ENCODE measurements around the gene ARHGAP21. TPM values are rescaled to one million over a fixed set of nuclear protein-coding genes. Genes with fewer than 3 reads are reported as not detected.

The ARHGAP21 gene
- polyA plus RNA-seq, 1 donor (not counting 4 experiments of a cell fraction or from before 2014, with no cell fraction given): 78.5 TPM

- Histone ChIP-seq H3K27ac (ENCODE audit: control insufficient read depth, insufficient read depth, low read length) (no peak overlapping the region), H3K4me3 (ENCODE audit: control insufficient read depth in 2 of 3, extremely low read depth in 1 of 3, insufficient read depth in 2 of 3, low read depth in 1 of 3, low read length in 3 of 3) (no peak overlapping the region), H3K36me3 (ENCODE audit: control insufficient read depth in 2 of 2, extremely low read depth in 1 of 2, insufficient read depth in 2 of 2, low read length in 2 of 2) (peaks cover 3% of the 10 kb centered on the region in 2 experiments), H3K27me3 (ENCODE audit: control insufficient read depth, extremely low read depth, insufficient read depth, low read length) (no peaks in the 10 kb centered on the region), H2AFZ (ENCODE audit: control insufficient read depth, low read length) (no peak overlapping the region), H4K20me1 (ENCODE audit: control insufficient read depth, extremely low read depth, insufficient read depth, low read length) (peaks cover 13% of the 10 kb centered on the region), H3K9me3 (ENCODE audit: control insufficient read depth, low read depth, low read length) (no peaks in the 10 kb centered on the region), H3K79me2 (ENCODE audit: control insufficient read depth, insufficient read depth, low read length) (peaks cover 92% of the 10 kb centered on the region), H3K9ac (ENCODE audit: control insufficient read depth, extremely low read depth, insufficient read depth, low read length) (no peak overlapping the region), H3K4me2 (ENCODE audit: control insufficient read depth, extremely low read depth, insufficient read depth, low read depth, low read length) (no peak overlapping the region), H3K9me1 (ENCODE audit: control insufficient read depth, extremely low read depth, insufficient read depth, low read length) (no peaks in the 10 kb centered on the region), H3K4me1 (ENCODE audit: control insufficient read depth, extremely low read depth, insufficient read depth, low read length) (peaks cover 8% of the 10 kb centered on the region)
- no peak for FAIRE-seq
- dilution Hi-C loops (cut with MboI; ENCODE audit: extremely low pct_ligation_motif_present, low sequenced_read_pairs): no loop called here
- DNase-seq (ENCODE audit: low read depth, low spot score): no peak
- TF ChIP-seq EZH2 (IDR thresholded peaks at IDR 0.05; ENCODE audit: low read length): no peak
- no peak for TF ChIP-seq CTCF (optimal IDR thresholded peaks at IDR 0.05 in 1 of 3, IDR thresholded peaks at IDR 0.05 in 1 of 3, conservative IDR thresholded peaks at IDR 0.05 in 1 of 3; ENCODE audit: extremely low read depth in 1 of 3, insufficient read depth in 2 of 3, low read length in 3 of 3)
Observed at GRCh38 chr10:24697080-24697479, 26.6 kb downstream of the ARHGAP21 start.

GRCh38 chr10:24695452-24695851 is 28.2 kb downstream of the ARHGAP21 start:
- no peaks in the 10 kb centered on the region for H3K27me3 ChIP-seq (ENCODE audit: control insufficient read depth, extremely low read depth, insufficient read depth, low read length)
- H3K9ac ChIP-seq (ENCODE audit: control insufficient read depth, extremely low read depth, insufficient read depth, low read length): no peak overlapping the region
- H2AFZ ChIP-seq (ENCODE audit: control insufficient read depth, low read length): no peak overlapping the region
- dilution Hi-C loops (cut with MboI; ENCODE audit: extremely low pct_ligation_motif_present, low sequenced_read_pairs): no loop called here
- H3K36me3 ChIP-seq (ENCODE audit: control insufficient read depth in 2 of 2, extremely low read depth in 1 of 2, insufficient read depth in 2 of 2, low read length in 2 of 2): peaks cover 3 to 5% of the 10 kb centered on the region in 2 experiments
- no peak for DNase-seq (ENCODE audit: low read depth, low spot score)
- no peak for FAIRE-seq
- H3K79me2 ChIP-seq (ENCODE audit: control insufficient read depth, insufficient read depth, low read length): peaks cover 92% of the 10 kb centered on the region
- no peak overlapping the region for H3K4me3 ChIP-seq (ENCODE audit: control insufficient read depth in 2 of 3, extremely low read depth in 1 of 3, insufficient read depth in 2 of 3, low read depth in 1 of 3, low read length in 3 of 3)
- no peak overlapping the region for H3K27ac ChIP-seq (ENCODE audit: control insufficient read depth, insufficient read depth, low read length)
- H4K20me1 ChIP-seq (ENCODE audit: control insufficient read depth, extremely low read depth, insufficient read depth, low read length): peaks cover 13% of the 10 kb centered on the region
- no peak overlapping the region for H3K4me2 ChIP-seq (ENCODE audit: control insufficient read depth, extremely low read depth, insufficient read depth, low read depth, low read length)
- peaks cover 8% of the 10 kb centered on the region for H3K4me1 ChIP-seq (ENCODE audit: control insufficient read depth, extremely low read depth, insufficient read depth, low read length)
- H3K9me3 ChIP-seq (ENCODE audit: control insufficient read depth, low read depth, low read length): no peaks in the 10 kb centered on the region
- no peak for TF ChIP-seq EZH2 (IDR thresholded peaks at IDR 0.05; ENCODE audit: low read length)
- no peak for TF ChIP-seq CTCF (optimal IDR thresholded peaks at IDR 0.05 in 1 of 3, IDR thresholded peaks at IDR 0.05 in 1 of 3, conservative IDR thresholded peaks at IDR 0.05 in 1 of 3; ENCODE audit: extremely low read depth in 1 of 3, insufficient read depth in 2 of 3, low read length in 3 of 3)
- H3K9me1 ChIP-seq (ENCODE audit: control insufficient read depth, extremely low read depth, insufficient read depth, low read length): peaks cover 2% of the 10 kb centered on the region
